Lower leg skin (tissue), 4 donors: ENCODE data around the gene BANF2. TPM values are rescaled to one million over a fixed set of nuclear protein-coding genes. Genes with fewer than 3 reads are reported as not detected.

Experiments
- DNase-seq, 2 donors: peaks; one replicate each; pipeline ENCODE4 v3.0.0-alpha.2; 2019; ENCODE audit warnings: low spot score in 2 of 2
- H3K4me3 ChIP-seq: fragments of 200-600 bp; sonication (generic); 2 replicates; pipeline ENCODE4 v1.5.1; 2017; ENCODE audit warnings: mild to moderate bottlenecking, low read depth; ENCODE audit not compliant: poor library complexity, severe bottlenecking
- CTCF ChIP-seq, 3 donors: fragments of 450-650 bp; IDR thresholded peaks; one replicate each; pipeline ENCODE4 v1.5.1; 2016; ENCODE audit warnings: antibody characterized with exemption in 3 of 3, mild to moderate bottlenecking in 3 of 3, moderate library complexity in 2 of 3
- POLR2A ChIP-seq, 2 donors: fragments of 450-650 bp; IDR thresholded peaks; one replicate each; pipeline ENCODE4 v1.6.1; 2016 to 2017; ENCODE audit warnings: antibody characterized with exemption in 2 of 2, mild to moderate bottlenecking in 1 of 2, moderate library complexity in 1 of 2
- WGBS, 2 donors: methylation state at CpG; one replicate each; pipeline ENCODE4 v1.1.5; 2018; 5-methylcytosine and 5-hydroxymethylcytosine counted together
- intact Hi-C: fragments of 100-400 bp; cut with DNase I; formaldehyde crosslinking; loops from one replicate; pipeline ENCODE4 v1.15.0; 2023; ENCODE audit warnings: low total_unique reads
- total RNA-seq, 4 donors: library from RNA; depleted of rRNA; stranded (reverse); fragments of >200 nt; gene quantifications; one replicate each; pipeline ENCODE4 v1.1.0, GENCODE V29; 2016

The BANF2 gene
- total RNA-seq, 4 donors from 2014 or later = not detected

GRCh38 chr20:17666481-17666880, 33.3 kb upstream of the BANF2 start:
- 30 to 45% methylated on average over 2 of the region's 2 CpGs for WGBS, 2 donors
- no peak for DNase-seq
- intact Hi-C loops = no loop called here
- no peak for TF ChIP-seq CTCF (IDR thresholded peaks at IDR 0.05)
- TF ChIP-seq POLR2A (IDR thresholded peaks at IDR 0.05) = no peak
- no peak overlapping the region for H3K4me3 ChIP-seq

GRCh38 chr20:17667445-17667844, 32.3 kb upstream of the BANF2 start:
- 90 to 97% methylated on average over 3 of the region's 3 CpGs for WGBS, 2 donors
- intact Hi-C loops = no loop called here
- TF ChIP-seq POLR2A (IDR thresholded peaks at IDR 0.05) (no peak), CTCF (IDR thresholded peaks at IDR 0.05) (no peak)
- H3K4me3 ChIP-seq = no peak overlapping the region
- DNase-seq = no peak

- WGBS, 2 donors = 95 to 96% methylated on average over 3 of the region's 3 CpGs
- no peak for DNase-seq
- TF ChIP-seq CTCF (IDR thresholded peaks at IDR 0.05) (no peak), POLR2A (IDR thresholded peaks at IDR 0.05) (no peak)
- no peak overlapping the region for H3K4me3 ChIP-seq
- intact Hi-C loops = no loop called here
These were observed 31.3 kb upstream of the BANF2 start for GRCh38 chr20:17668432-17668831.

- no peak for TF ChIP-seq CTCF (IDR thresholded peaks at IDR 0.05)
- no peak for TF ChIP-seq POLR2A (IDR thresholded peaks at IDR 0.05)
- H3K4me3 ChIP-seq = no peak overlapping the region
- DNase-seq = no peak
- intact Hi-C loops = no loop called here
- WGBS, 2 donors = 80 to 87% methylated on average over 12 of the region's 12 CpGs
These were observed 30.3 kb upstream of the BANF2 start for GRCh38 chr20:17669306-17669931.

- H3K4me3 ChIP-seq = no peak overlapping the region
- DNase-seq = no peak
- no peak for TF ChIP-seq POLR2A (IDR thresholded peaks at IDR 0.05)
- no peak for TF ChIP-seq CTCF (IDR thresholded peaks at IDR 0.05)
- WGBS, 2 donors = 78 to 93% methylated on average over 1 of the region's 1 CpG
- intact Hi-C loops = no loop called here
These were observed 28.8 kb upstream of the BANF2 start for GRCh38 chr20:17671011-17671410.

GRCh38 chr20:17671565-17671964, 28.2 kb upstream of the BANF2 start:
- no peak overlapping the region for H3K4me3 ChIP-seq
- TF ChIP-seq CTCF (IDR thresholded peaks at IDR 0.05) (no peak), POLR2A (IDR thresholded peaks at IDR 0.05) (no peak)
- intact Hi-C loops = no loop called here
- whole genome bisulfite sequencing, 2 donors = 67 to 81% methylated on average over 4 of the region's 4 CpGs
- no peak for DNase-seq
